Hematopoietic multipotent progenitor cell treated with erythropoietin and hydrocortisone succinate and interleukin-3 and kit ligand, for 8 days (in vitro differentiated cells): ENCODE measurements around the gene NCAM2.
A peak's percentile ranks its signal among the peaks of the same experiment; 100 is the strongest.

Experiments used
- DNase-seq: peaks from one replicate; pipeline ENCODE4 v3.0.0-alpha.2; 2015

The NCAM2 gene

DNA sequence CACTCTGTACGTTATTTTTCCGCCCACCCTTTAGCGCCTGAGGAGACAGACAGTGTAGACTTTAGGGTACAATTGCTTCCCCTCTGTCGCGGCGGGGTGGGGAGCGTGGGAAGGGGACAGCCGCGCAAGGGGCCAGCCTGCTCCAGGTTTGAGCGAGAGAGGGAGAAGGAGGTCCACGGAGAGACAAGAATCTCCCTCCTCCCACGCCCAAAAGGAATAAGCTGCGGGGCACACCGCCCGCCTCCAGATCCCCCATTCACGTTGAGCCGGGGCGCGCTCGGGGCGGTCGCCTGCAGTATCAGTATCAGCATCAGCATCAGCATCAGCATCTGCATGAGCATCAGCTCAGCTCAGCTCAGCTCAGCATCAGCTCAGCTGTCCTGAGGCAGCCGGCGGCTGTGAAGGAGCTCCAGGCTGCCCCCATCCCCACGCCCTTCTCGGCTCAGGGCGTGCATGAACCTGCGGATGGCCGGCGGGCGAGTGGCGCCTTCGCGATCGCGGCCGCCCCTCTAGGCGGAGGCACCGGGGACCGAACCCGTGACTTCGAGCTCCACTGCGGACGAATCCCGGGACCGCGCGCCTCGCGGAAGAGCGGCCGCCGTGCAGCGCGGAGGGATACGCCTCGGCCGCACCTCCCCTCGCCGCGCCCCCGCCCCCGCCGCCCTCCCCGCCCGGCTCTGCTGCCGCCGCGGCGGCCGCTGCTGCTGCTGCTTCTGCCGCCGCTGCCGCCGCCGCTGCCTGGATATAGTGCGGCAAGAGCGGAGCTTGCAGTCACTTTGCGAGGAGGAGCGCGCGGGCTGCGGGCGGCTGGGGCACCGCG lies at the start of gene NCAM2:
Gene NCAM2, plus strand, starts transcription at position 774 of the 820 bp plus-strand sequence.
- DNase-seq = peak; percentile 22

DNA sequence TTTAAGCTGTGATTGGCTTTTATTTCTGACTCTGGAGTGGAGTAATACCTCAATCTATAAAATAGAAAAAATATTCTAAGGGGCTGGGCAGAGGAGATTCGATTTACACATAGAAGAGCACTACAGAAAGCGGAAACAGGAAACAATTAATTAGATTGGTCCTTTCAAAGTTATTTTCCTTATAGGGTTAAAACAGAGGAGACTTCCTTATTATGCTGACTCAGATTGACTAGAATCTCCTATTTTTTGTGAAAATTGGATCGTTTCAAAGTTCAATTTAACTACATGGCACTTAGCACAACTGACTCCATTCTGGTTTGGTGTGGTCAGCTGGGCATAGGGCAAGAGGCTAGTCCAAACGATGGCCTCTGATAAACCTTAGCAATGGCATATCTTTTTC lies 48.3 kb upstream of the NCAM2 start:
- no peak for DNase-seq

- DNase-seq = no peak
Measured at GRCh38 chr21:20965816-20966215, 32.4 kb upstream of the NCAM2 start.

GRCh38 chr21:20968391-20968790 lies 29.8 kb upstream of the NCAM2 start:
- no peak for DNase-seq

DNA sequence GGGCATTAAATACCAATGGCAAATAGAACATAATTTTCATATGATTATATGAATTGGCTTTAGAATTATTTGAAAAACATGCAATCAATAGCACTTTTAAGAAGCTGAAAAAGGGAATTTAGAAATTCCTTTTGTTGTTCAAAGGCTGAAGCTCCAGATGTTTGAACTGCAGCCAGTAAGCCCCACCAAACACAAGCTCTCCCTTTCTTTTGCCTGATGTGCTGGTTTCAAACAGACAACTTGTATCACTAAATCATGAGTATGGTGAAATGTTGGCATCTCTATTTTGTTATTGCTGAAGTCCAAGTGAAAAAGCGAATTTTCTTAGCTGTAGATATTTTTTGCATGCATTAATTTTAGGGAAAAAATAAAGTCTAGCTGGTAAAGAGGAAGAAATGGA lies 27.5 kb upstream of the NCAM2 start:
- DNase-seq = no peak

GRCh38 chr21:20971296-20971921 lies 26.8 kb upstream of the NCAM2 start:
- peak; percentile 43 for DNase-seq

DNA sequence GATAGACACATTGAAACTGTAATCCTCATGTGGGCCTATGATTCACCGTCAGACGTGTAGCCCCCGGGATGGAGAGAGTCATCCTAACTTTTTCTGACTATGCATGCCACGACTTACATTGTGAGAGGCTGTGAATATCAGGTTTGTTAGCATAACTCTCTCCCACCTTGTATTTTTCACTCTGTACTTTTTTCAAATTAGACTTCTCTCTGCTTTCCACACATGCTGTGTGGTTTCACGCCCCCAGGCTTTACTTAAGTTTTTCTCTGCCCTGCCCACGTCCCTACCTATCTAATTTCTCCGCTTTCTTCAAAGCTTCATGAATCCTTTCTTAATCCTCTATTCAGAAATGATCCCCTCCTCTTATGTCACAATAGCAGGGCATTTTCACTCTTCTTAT lies 3.4 kb upstream of the NCAM2 start:
- DNase-seq = no peak

DNA sequence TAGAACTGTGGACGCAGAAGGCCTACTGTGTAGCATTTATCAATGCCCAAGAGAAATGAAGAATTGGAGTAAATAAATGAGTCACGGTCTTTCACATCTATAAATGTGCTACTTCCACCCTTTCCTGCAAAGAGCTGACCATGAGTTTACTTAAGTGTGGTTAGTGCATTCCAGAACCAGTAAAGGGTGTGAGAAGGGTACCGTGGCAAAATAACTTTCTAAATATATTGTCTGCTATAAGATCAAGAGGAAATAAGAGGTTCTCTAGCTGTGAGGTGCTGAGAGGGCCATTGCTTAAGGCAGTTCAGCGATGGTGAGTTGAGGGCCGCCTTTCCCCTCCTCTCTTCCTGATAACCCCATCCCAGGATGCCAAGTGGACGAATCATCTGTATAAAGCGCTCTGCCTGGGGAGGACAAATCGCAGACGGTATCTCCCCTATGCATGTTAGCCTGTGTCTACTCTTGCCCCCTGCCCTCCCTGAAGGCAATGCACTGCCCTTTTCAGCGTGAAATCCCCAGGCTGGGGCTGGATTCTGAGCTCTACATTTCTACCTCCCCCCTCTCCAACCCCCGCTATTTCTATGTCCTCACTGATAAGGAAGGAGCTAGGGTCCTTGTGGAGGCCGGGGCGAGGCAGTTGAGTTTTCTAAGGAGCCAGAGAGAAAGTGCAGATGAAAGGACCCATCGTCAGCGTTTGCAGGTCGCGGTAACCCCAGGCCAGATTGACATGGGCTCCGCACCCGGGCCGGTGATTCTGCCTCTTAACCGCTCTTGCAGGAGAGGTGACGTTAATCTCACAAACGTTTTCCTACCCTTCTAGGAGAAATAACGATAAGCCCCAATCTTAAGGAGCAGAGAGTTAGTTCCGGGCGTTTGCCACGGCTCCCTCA lies 1.5 kb upstream of the NCAM2 start:
- DNase-seq = no peak

GRCh38 chr21:20997311-20997635 lies 936 bp upstream of the NCAM2 start:
- DNase-seq = no peak

DNA sequence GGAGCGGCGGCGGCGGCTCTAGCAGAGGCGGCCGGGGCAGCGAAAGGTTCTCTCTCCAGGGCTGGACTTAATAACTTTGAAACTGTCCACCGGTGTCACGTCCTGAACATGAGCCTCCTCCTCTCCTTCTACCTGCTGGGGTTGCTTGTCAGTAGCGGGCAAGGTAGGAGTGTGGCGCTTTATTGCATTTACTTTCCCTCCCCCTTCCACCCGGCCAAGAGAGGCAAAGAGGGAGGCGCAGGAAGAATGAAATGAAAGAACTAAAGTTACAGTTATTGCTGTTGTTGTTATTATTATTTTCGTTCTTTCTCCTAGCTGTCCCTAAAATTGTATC lies 214 bp downstream of the NCAM2 start:
- no peak for DNase-seq

DNA sequence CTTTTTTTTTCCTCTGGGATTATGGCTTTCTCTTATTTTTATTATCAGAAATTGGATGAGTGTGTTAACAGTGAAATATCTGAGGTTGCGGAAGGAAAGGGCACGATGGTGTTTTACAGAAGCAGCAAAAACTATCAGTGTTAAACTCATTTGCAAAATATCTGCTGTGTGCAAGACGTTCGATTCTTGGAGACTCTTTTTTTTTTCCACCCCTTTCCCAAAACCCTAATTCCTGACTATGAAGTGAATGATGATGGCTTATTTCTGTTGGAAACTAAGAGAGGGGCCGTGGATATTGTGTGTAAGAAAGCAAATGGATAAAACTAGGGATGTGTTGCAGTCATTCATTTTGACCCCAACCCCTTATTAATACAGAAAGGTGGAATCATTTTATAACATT lies 677 bp downstream of the NCAM2 start:
- no peak for DNase-seq

DNA sequence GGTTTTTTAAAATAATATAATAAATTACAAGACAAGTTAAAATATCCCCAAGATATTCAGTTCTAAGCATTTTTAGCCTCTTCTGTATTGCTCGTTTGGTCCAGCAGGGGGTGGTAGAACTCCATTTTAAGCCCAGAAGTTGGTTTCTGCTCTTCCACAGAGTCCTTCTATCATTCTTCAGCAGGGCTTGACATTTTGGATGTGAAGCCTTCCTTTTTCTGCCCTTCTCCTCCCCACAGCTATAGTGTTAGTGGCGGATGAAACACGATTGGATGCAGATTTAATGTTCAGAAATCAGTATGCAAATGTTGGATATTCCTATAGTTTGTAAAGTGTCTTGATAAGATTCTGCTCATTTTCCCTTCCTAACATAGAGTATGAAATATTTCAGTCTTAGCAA lies 1.4 kb downstream of the NCAM2 start:
- peak; percentile 36 for DNase-seq

- no peak for DNase-seq
Measured at GRCh38 chr21:21000591-21001175, 2.5 kb downstream of the NCAM2 start.

DNA sequence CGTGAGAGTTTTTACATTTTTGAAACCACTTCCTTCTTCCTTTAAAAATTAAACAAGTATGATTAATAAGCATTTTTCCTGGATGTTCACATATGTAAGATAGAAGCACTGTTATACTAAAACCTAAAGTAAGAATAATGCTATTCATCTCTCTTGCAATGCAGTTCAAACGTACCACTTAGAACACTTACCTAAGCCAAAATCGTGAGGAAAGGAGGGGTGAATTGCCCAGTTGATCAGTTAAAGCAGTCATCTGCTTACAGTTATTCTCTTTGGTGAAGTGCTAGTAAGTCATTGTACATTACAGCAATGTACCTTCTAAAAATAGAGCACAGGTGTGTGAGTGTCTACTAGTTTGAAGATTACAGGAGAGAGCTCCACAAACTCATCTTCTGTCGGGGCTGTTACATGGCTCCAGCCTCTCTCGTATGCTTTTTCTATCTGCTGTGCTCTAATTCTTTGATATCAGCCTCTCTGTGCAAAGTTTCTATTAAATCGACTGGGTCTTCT lies 3.4 kb downstream of the NCAM2 start:
- no peak for DNase-seq

DNA sequence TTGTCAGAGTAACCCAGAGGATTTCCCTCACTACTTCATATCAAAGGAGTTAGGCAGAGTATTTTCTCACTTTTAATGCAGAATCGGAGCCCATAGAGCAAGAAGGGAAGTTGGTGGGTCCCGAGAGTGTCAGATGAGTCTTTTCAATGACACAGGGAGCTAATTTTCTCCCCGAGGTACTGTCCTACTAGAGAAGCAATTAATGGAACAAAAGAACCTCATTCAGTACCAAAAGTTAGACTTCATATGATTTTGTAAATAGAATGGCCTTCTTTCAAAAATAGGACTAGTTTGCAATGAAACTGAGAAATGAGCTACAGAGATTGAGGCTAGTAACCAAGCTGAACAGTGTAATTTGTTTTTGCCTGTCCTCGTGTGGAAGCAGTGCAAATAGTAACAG lies 3.9 kb downstream of the NCAM2 start:
- no peak for DNase-seq

GRCh38 chr21:21003701-21004100 lies 5.5 kb downstream of the NCAM2 start:
- DNase-seq = peak; percentile 32

- no peak for DNase-seq
Measured at GRCh38 chr21:21007606-21008005, 9.4 kb downstream of the NCAM2 start.

GRCh38 chr21:21010228-21010627 lies 12.0 kb downstream of the NCAM2 start:
- DNase-seq = no peak

DNA sequence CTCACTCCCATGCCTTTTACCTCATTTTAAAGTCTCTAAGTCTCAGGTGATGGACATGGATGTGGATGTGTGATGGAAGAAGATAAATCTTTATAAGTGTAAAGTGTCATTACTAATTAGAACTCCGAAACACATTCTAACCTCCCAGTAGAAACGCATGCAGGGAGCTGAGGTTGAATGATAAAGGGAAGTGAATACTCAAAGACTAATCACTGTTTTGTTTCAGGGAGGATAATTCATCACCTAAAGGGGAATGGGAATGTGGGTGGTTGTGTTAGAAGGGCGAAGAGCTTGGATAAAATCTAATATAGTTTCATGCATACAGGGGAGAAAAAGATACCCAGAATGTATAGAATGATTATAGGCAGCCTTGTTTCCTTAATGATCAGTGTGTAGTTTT lies 12.5 kb downstream of the NCAM2 start:
- DNase-seq = no peak

GRCh38 chr21:21018821-21019220 lies 20.6 kb downstream of the NCAM2 start:
- DNase-seq = no peak

DNA sequence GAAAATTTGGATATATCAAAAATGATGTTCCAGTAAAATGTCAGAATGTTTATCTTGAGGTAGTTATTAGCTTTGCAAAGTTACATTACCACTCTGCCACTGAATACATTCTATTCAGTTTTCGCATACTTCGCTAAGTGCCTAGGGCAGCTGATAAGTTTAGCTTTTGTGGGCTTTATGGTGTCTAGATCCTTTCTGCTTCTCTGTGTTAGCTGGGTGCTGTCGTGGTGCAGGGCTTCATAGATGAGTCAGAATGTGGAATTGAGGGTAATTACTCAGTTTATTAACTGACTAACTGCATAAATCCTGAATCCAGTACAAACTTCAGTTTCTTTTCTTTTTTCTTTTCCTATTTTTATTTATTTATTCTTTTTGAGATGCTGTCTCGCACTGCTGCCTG lies 21.5 kb downstream of the NCAM2 start:
- no peak for DNase-seq

- no peak for DNase-seq
Measured at GRCh38 chr21:21025742-21026141, 27.5 kb downstream of the NCAM2 start.

GRCh38 chr21:21028275-21028820 lies 30.1 kb downstream of the NCAM2 start:
- DNase-seq = no peak
